Measurements from ENCODE around the gene RAB5IF. TPM values are rescaled to one million over a fixed set of nuclear protein-coding genes. Genes with fewer than 3 reads are reported as not detected.
"Not testable (repeated sequence)": the region's sequence is repeated elsewhere in the genome, so short reads cannot be mapped to it uniquely, and the experiment has no call there.

Gene RAB5IF
- total and polyA plus RNA-seq, 10 donors = 67.8 to 131 (median 96.4) TPM

DNA sequence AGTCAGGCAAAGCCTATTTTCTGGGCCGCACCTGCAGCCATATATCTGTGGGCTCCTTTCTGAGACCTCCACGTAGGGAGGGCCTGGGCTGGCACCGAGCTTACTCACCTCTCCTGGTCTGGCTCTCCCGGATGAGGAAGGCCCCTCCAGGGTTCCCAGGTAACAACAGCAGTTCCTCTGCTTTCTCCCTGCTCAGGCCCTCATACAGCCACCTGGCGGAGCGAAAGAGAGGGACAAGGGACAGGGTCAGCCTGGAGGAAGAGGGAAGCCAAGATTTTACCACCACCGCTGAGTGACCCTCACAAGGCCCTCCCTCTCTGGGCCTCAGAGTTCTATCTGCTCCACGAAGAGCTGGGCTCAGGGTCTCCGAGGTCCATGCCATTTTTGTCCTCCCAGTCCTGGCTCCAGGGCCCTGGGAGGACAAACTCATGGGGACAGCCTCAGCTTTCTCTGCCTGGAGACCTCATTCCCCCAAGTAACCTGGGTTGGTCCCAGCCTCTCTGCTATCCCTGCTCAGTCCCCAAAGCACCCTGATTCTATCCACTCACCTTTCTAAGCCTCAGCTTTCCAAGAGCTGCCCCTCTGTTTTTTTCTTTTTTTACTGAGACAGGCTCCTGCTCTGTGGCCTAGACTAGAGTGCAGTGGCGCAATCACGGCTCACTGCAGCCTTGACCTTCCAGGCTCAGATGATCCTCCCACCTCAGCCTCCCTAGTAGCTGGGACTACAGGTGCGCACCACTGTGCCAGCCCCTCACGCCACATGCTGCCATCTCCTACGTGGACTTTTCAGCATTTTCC is 27.1 kb downstream of the RAB5IF start:
- no peak overlapping the region for H3K4me3 ChIP-seq
- TF ChIP-seq CTCF (IDR thresholded peaks at IDR 0.05 in 8 of 11, conservative IDR thresholded peaks at IDR 0.05 in 3 of 11) (no peak), POLR2A (IDR thresholded peaks at IDR 0.05) (no peak), POLR2AphosphoS5 (IDR thresholded peaks at IDR 0.05) (no peak)
- H3K36me3 ChIP-seq = peaks cover 0 to 38% (median 0%) of the 10 kb centered on the region in 6 donors
- DNase-seq = no peak
- H3K4me1 ChIP-seq = peaks cover 9 to 40% (median 21%) of the 10 kb centered on the region in 6 donors
- intact Hi-C loops (cut with DNase I; ENCODE audit: low total_unique reads) = no loop called here
- no peaks in the 10 kb centered on the region for H3K27me3 ChIP-seq (replicated peaks in 1 of 7)
- no peaks in the 10 kb centered on the region for H3K9me3 ChIP-seq
- WGBS, 5 donors = 86 to 90% (median 88%) methylated on average over 12 to 14 of the region's 14 CpGs
- H3K27ac ChIP-seq = peak overlapping the region in 1 of 8 donors; percentile 11

GRCh38 chr20:36633285-36633772 is 27.8 kb downstream of the RAB5IF start:
- TF ChIP-seq POLR2AphosphoS5 (IDR thresholded peaks at IDR 0.05) (no peak), CTCF (IDR thresholded peaks at IDR 0.05 in 8 of 11, conservative IDR thresholded peaks at IDR 0.05 in 3 of 11) (no peak), POLR2A (IDR thresholded peaks at IDR 0.05) (no peak)
- Histone ChIP-seq H3K4me3 (no peak overlapping the region), H3K9me3 (no peaks in the 10 kb centered on the region), H3K27me3 (replicated peaks in 1 of 7) (no peaks in the 10 kb centered on the region), H3K27ac (no peak overlapping the region), H3K36me3 (peaks cover 0 to 43% (median 0%) of the 10 kb centered on the region in 6 donors), H3K4me1 (peaks cover 9 to 39% (median 21%) of the 10 kb centered on the region in 6 donors)
- 80 to 90% (median 85%) methylated on average over 6 to 9 of the region's 9 CpGs for WGBS, 5 donors
- intact Hi-C loops (cut with DNase I; ENCODE audit: low total_unique reads) = no loop called here
- no peak for DNase-seq

GRCh38 chr20:36634342-36634741 is 28.8 kb downstream of the RAB5IF start:
- Histone ChIP-seq H3K9me3 (no peaks in the 10 kb centered on the region), H3K36me3 (peaks cover 0 to 53% (median 0%) of the 10 kb centered on the region in 6 donors), H3K4me3 (no peak overlapping the region), H3K4me1 (peaks cover 9 to 29% (median 16%) of the 10 kb centered on the region in 6 donors), H3K27ac (no peak overlapping the region), H3K27me3 (replicated peaks in 1 of 7) (no peaks in the 10 kb centered on the region)
- WGBS, 5 donors = 93 to 97% (median 95%) methylated on average over 4 to 11 of the region's 11 CpGs
- DNase-seq = no peak
- TF ChIP-seq POLR2AphosphoS5 (IDR thresholded peaks at IDR 0.05) (no peak), CTCF (IDR thresholded peaks at IDR 0.05 in 8 of 11, conservative IDR thresholded peaks at IDR 0.05 in 3 of 11) (no peak), POLR2A (IDR thresholded peaks at IDR 0.05) (no peak)
- intact Hi-C loops (cut with DNase I; ENCODE audit: low total_unique reads) = no loop called here

GRCh38 chr20:36638876-36639400 is 33.4 kb downstream of the RAB5IF start:
- H3K27me3 ChIP-seq (replicated peaks in 1 of 7); H3K4me3 ChIP-seq; H3K9me3 ChIP-seq; intact Hi-C loops (cut with DNase I; ENCODE audit: low total_unique reads); H3K27ac ChIP-seq: not testable (repeated sequence)
- DNase-seq = peak; percentile 22
- 92 to 95% (median 95%) methylated on average over 12 of the region's 12 CpGs for WGBS, 5 donors
- H3K4me1 ChIP-seq = peaks cover 0 to 26% (median 13%) of the 10 kb centered on the region in 6 donors
- peaks cover 0 to 55% (median 0%) of the 10 kb centered on the region in 6 donors for H3K36me3 ChIP-seq

Data from spleen (tissue), 11 donors.